Measurements from ENCODE around the gene TSFM.

The TSFM gene

GRCh38 chr12:57783861-57784260 lies 1.3 kb downstream of the TSFM start:
- Histone ChIP-seq H3K9me3 (ENCODE audit: control insufficient read depth, insufficient read depth, low read depth, low read length) (no peaks in the 10 kb centered on the region), H3K36me3 (ENCODE audit: control insufficient read depth in 2 of 2, insufficient read depth in 1 of 2, low read length in 2 of 2) (peaks cover 47 to 57% of the 10 kb centered on the region in 2 experiments), H3K4me3 (ENCODE audit: low read depth, low read length) (no peak overlapping the region), H3K4me1 (ENCODE audit: control insufficient read depth, insufficient read depth, low read length) (no peaks in the 10 kb centered on the region), H3K27ac (ENCODE audit: extremely low read depth, low read depth, low read length) (no peak overlapping the region)
- POLR2A ChIA-PET = interaction anchor here (0.8 to 1.7 kb wide), 2 partner anchors 12 to 19 kb away, joined by 4 to 14 read pairs (median 4); partner anchors contain the start of genes EEF1AKMT3 and METTL1
- TF ChIP-seq ZNF585B (tag by site-specific recombination; IDR thresholded peaks at IDR 0.05) (no peak), ZNF169 (tag by site-specific recombination; IDR thresholded peaks at IDR 0.05) (no peak), ZNF600 (tag by site-specific recombination; IDR thresholded peaks at IDR 0.05) (no peak), ZNF629 (tag by site-specific recombination; IDR thresholded peaks at IDR 0.05) (no peak), ZBTB8A (tag by site-specific recombination; IDR thresholded peaks at IDR 0.05) (no peak), TRIM28 (IDR thresholded peaks at IDR 0.05; ENCODE audit: borderline replicate concordance, low read length) (no peak), ZNF692 (tag by site-specific recombination; IDR thresholded peaks at IDR 0.05) (no peak), KLF1 (tag by site-specific recombination; IDR thresholded peaks at IDR 0.05) (no peak), ZNF521 (tag by site-specific recombination; IDR thresholded peaks at IDR 0.05) (no peak), ZNF2 (tag by site-specific recombination; IDR thresholded peaks at IDR 0.05) (no peak)
- TF ChIP-seq, protein P1, sequence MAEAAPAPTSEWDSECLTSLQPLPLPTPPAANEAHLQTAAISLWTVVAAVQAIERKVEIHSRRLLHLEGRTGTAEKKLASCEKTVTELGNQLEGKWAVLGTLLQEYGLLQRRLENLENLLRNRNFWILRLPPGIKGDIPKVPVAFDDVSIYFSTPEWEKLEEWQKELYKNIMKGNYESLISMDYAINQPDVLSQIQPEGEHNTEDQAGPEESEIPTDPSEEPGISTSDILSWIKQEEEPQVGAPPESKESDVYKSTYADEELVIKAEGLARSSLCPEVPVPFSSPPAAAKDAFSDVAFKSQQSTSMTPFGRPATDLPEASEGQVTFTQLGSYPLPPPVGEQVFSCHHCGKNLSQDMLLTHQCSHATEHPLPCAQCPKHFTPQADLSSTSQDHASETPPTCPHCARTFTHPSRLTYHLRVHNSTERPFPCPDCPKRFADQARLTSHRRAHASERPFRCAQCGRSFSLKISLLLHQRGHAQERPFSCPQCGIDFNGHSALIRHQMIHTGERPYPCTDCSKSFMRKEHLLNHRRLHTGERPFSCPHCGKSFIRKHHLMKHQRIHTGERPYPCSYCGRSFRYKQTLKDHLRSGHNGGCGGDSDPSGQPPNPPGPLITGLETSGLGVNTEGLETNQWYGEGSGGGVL (tag by site-specific recombination; IDR thresholded peaks at IDR 0.05) = no peak
- TF ChIP-seq, protein P2, sequence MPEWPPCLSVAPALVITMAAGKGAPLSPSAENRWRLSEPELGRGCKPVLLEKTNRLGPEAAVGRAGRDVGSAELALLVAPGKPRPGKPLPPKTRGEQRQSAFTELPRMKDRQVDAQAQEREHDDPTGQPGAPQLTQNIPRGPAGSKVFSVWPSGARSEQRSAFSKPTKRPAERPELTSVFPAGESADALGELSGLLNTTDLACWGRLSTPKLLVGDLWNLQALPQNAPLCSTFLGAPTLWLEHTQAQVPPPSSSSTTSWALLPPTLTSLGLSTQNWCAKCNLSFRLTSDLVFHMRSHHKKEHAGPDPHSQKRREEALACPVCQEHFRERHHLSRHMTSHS (tag by site-specific recombination; IDR thresholded peaks at IDR 0.05) = no peak
- TF ChIP-seq, protein P3, sequence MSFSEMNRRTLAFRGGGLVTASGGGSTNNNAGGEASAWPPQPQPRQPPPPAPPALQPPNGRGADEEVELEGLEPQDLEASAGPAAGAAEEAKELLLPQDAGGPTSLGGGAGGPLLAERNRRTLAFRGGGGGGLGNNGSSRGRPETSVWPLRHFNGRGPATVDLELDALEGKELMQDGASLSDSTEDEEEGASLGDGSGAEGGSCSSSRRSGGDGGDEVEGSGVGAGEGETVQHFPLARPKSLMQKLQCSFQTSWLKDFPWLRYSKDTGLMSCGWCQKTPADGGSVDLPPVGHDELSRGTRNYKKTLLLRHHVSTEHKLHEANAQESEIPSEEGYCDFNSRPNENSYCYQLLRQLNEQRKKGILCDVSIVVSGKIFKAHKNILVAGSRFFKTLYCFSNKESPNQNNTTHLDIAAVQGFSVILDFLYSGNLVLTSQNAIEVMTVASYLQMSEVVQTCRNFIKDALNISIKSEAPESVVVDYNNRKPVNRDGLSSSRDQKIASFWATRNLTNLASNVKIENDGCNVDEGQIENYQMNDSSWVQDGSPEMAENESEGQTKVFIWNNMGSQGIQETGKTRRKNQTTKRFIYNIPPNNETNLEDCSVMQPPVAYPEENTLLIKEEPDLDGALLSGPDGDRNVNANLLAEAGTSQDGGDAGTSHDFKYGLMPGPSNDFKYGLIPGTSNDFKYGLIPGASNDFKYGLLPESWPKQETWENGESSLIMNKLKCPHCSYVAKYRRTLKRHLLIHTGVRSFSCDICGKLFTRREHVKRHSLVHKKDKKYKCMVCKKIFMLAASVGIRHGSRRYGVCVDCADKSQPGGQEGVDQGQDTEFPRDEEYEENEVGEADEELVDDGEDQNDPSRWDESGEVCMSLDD (tag by site-specific recombination; IDR thresholded peaks at IDR 0.05) = no peak
- CTCF ChIA-PET = interaction anchor here (0.6 to 1.6 kb wide), 10 partner anchors 10 to 110 kb away, joined by 3 to 12 read pairs (median 4); partner anchors contain the start of genes CYP27B1, EEF1AKMT3 and METTL1

DNA sequence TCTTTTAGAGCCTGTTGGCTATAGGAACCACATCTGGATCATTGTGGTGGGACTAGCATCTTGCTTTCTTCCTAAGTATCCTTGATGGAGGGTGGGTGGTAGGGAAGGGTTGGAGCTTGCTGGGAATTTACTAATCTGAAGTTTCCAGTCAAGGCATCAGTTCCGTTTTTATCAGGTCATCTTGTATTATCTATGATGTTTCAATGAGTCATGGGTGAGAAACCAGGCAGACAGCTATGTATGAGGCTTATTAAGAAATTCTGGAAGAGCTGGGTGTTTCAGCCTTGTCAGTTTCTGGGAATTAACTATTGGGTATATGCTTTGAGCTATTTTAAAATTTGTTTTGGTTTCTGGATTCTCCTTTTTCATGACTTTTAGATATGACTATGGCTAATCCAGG lies 11.3 kb downstream of the TSFM start:
- no peaks in the 10 kb centered on the region for H3K4me1 ChIP-seq (ENCODE audit: control insufficient read depth, insufficient read depth, low read length)
- H3K36me3 ChIP-seq (ENCODE audit: control insufficient read depth in 2 of 2, insufficient read depth in 1 of 2, low read length in 2 of 2) = peaks cover 61 to 84% of the 10 kb centered on the region in 2 experiments
- no peak overlapping the region for H3K4me3 ChIP-seq (ENCODE audit: low read depth, low read length)
- H3K27ac ChIP-seq (ENCODE audit: extremely low read depth, low read depth, low read length) = no peak overlapping the region
- CTCF ChIA-PET = interaction anchor here (0.5 to 1.7 kb wide), 6 partner anchors 9 to 112 kb away, joined by 3 to 20 read pairs (median 4); partner anchors contain the start of gene TSFM
- POLR2A ChIA-PET = no interaction called here
- H3K9me3 ChIP-seq (ENCODE audit: control insufficient read depth, insufficient read depth, low read depth, low read length) = no peaks in the 10 kb centered on the region
- TF ChIP-seq ZSCAN16 (tag by site-specific recombination; IDR thresholded peaks at IDR 0.05) = no peak
- no peak for TF ChIP-seq ZNF223 (tag by site-specific recombination; IDR thresholded peaks at IDR 0.05)
- no peak for TF ChIP-seq ZNF768 (tag by site-specific recombination; IDR thresholded peaks at IDR 0.05)
- 0 out of 2 replicates have a peak, but pooled peaks have one; percentile 10 for TF ChIP-seq ZNF629 (tag by site-specific recombination; IDR thresholded peaks at IDR 0.05)

Data from HEK293 (cell line).